DND-41 (cell line): ENCODE data around the gene CLCNKB.

ENCODE experiments used
- EZH2 ChIP-seq: IDR thresholded peaks from 3 replicates; pipeline ENCODE4 v1.6.1; 2012; ENCODE audit warnings: borderline replicate concordance, low read depth, mild to moderate bottlenecking, moderate library complexity, low read length, inconsistent platforms; ENCODE audit not compliant: severe bottlenecking
- TF ChIP-seq, protein P1 (sequence below): IDR thresholded peaks from 2 replicates; pipeline ENCODE4 v1.5.1; 2012; ENCODE audit warnings: borderline replicate concordance, low read length, moderate library complexity, mild to moderate bottlenecking; ENCODE audit not compliant: poor library complexity, severe bottlenecking; ENCODE audit errors: extremely low read depth

DNA sequence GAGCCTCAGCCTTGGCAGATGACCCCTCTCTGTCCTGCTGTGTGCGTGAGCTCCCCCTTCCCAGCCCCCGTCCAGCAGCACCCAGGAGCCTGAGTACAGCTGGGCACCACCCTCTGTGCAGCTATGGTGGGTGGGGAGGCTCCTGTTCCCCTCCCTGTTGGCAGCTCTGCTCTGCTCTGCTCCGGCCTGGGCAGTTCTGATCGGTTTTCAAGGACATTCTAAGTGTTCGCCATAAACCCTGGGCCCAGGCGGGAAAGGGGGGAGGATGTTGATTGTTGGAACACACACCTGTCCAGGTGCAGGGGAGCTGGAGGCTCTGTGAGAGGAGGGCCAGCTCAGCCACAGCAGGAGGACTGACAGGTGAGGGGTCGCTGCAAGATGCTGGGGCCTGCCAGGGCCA lies at the start of gene CLCNKB:
- TF ChIP-seq, protein P1, sequence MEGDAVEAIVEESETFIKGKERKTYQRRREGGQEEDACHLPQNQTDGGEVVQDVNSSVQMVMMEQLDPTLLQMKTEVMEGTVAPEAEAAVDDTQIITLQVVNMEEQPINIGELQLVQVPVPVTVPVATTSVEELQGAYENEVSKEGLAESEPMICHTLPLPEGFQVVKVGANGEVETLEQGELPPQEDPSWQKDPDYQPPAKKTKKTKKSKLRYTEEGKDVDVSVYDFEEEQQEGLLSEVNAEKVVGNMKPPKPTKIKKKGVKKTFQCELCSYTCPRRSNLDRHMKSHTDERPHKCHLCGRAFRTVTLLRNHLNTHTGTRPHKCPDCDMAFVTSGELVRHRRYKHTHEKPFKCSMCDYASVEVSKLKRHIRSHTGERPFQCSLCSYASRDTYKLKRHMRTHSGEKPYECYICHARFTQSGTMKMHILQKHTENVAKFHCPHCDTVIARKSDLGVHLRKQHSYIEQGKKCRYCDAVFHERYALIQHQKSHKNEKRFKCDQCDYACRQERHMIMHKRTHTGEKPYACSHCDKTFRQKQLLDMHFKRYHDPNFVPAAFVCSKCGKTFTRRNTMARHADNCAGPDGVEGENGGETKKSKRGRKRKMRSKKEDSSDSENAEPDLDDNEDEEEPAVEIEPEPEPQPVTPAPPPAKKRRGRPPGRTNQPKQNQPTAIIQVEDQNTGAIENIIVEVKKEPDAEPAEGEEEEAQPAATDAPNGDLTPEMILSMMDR = no peak
- TF ChIP-seq EZH2 = no peak
